22Rv1 (cell line): ENCODE data around the gene SENP6.

ENCODE experiments used
- CTCF ChIP-seq: fragments of 450-650 bp; IDR thresholded peaks from 2 replicates; pipeline ENCODE4 v1.5.1; 2017; ENCODE audit warnings: mild to moderate bottlenecking
- ZFX ChIP-seq: fragments of 450-650 bp; IDR thresholded peaks from 2 replicates; pipeline ENCODE4 v1.6.1; 2017; ENCODE audit warnings: antibody characterized with exemption, borderline replicate concordance

- TF ChIP-seq CTCF = no peak
- TF ChIP-seq ZFX = no peak
Measured at GRCh38 chr6:75579951-75580350, 21.7 kb upstream of the SENP6 start.
